ENCODE measurements around the gene ZNF283.
"Not testable (repeated sequence)": the region's sequence is repeated elsewhere in the genome, so short reads cannot be mapped to it uniquely, and the experiment has no call there.

Gene ZNF283

DNA sequence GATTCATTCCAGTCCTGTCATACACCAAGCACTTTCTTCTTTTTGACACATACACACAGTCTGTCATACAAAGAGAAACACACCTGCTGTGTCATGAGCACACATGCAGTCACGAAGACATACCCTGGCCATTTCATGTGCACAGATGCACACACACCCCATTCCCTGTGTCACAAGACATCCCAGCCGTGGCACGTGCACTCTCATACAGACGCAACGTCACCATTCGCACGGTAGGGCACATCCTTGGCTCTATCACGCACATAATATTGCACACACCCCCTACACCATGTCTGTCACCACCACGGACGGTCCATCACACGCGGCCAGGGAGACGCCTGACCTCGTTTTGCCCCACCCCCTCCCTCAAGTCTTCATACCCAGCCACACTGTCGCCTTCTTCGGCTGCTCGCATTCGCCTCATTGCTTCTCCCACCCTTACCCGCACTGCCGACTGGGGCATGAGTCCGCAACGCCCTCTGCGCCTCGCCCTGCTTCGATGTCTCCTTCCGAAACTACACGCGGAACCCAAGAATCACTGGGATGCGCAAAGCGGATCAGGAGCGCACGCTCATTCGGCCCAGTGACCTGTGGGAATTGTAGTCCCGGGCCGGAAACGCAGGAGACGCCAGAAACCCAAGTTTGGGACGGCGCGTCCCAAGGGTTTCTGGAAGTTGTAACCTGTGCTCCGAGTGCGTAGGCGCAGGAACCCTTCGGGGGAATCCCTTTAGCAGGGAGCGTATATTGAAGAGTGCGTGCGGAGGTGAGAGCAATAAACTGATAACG is 6.8 kb upstream of the ZNF283 start:
- TF ChIP-seq, protein P1, sequence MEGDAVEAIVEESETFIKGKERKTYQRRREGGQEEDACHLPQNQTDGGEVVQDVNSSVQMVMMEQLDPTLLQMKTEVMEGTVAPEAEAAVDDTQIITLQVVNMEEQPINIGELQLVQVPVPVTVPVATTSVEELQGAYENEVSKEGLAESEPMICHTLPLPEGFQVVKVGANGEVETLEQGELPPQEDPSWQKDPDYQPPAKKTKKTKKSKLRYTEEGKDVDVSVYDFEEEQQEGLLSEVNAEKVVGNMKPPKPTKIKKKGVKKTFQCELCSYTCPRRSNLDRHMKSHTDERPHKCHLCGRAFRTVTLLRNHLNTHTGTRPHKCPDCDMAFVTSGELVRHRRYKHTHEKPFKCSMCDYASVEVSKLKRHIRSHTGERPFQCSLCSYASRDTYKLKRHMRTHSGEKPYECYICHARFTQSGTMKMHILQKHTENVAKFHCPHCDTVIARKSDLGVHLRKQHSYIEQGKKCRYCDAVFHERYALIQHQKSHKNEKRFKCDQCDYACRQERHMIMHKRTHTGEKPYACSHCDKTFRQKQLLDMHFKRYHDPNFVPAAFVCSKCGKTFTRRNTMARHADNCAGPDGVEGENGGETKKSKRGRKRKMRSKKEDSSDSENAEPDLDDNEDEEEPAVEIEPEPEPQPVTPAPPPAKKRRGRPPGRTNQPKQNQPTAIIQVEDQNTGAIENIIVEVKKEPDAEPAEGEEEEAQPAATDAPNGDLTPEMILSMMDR (IDR thresholded peaks at IDR 0.05; ENCODE audit: low read depth, low read length, missing control alignments), result no peak
- H3K4me3 ChIP-seq (replicated peaks; ENCODE audit: low read depth, low read length), result peak overlapping the region; percentile 30
- no peak for DNase-seq (ENCODE audit: extremely low read depth, low read depth)

DNA sequence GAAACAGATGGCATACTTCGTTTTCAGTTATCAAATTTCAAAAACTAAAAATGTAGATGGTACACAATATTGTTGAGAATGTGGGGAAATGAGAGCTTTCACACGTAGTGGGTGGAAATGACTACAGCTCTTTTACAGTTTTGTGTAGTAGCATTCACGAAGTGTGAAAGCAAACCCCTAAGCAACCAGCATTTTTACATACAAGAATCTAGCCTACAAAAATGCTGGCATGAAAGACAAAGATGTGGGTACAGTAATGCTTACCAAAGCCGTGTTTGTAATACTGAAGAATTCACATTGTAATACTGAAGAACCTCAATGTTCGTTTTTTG is 6.3 kb upstream of the ZNF283 start:
- DNase-seq (ENCODE audit: extremely low read depth, low read depth), result no peak
- TF ChIP-seq, protein P1 (IDR thresholded peaks at IDR 0.05; ENCODE audit: low read depth, low read length, missing control alignments), result no peak
- peak overlapping the region; percentile 30 for H3K4me3 ChIP-seq (replicated peaks; ENCODE audit: low read depth, low read length)

DNA sequence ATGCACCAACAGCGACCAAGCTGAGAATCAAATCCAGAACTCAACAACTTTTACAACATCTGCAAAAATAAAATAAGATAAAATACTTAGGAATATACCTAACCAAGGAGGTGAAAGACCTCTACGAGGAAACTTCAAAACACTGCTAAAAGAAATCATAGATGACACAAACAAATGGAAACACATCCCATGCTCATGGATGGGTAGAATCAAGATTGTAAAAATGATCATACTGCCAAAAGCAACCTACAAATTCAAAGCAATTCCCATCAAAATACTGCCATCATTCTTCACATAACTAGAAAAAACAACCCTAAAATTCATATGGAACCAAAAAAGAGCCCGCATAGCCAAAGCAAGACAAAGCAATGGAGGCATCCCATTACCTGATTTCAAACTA is 3.3 kb upstream of the ZNF283 start:
- H3K4me3 ChIP-seq (replicated peaks; ENCODE audit: low read depth, low read length); DNase-seq (ENCODE audit: extremely low read depth, low read depth): not testable (repeated sequence)

DNA sequence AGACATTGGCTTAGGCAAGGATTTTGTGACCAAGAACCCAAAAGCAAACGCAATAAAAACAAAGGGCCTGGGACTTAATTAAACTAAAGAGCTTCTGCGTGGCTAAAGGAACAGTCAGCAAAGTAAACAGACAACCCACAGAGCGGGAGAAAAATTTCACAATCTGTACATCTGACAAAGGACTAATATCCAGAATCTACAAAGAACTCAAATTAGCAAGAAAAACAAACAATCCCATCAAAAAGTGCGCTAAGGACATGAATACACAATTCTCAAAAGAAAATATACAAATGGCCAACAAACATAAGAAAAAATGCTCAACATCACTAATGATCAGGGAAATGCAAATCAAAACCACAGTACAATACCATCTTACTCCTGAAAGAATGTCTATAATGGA is 2.5 kb upstream of the ZNF283 start:
- H3K4me3 ChIP-seq (replicated peaks; ENCODE audit: low read depth, low read length), result not testable (repeated sequence)

GRCh38 chr19:43839139-43839538 is 12.0 kb downstream of the ZNF283 start:
- H3K4me3 ChIP-seq (replicated peaks; ENCODE audit: low read depth, low read length), result no peak overlapping the region
- TF ChIP-seq, protein P1 (IDR thresholded peaks at IDR 0.05; ENCODE audit: low read depth, low read length, missing control alignments), result no peak
- DNase-seq (ENCODE audit: extremely low read depth, low read depth), result no peak

More for the DNA sequence above, 2.5 kb upstream of the ZNF283 start:
- DNase-seq (ENCODE audit: extremely low read depth, low read depth), result not testable (repeated sequence)

GRCh38 chr19:43842007-43842406 is 14.9 kb downstream of the ZNF283 start:
- no peak for DNase-seq (ENCODE audit: extremely low read depth, low read depth)
- TF ChIP-seq, protein P1 (IDR thresholded peaks at IDR 0.05; ENCODE audit: low read depth, low read length, missing control alignments), result no peak
- H3K4me3 ChIP-seq (replicated peaks; ENCODE audit: low read depth, low read length), result no peak overlapping the region

- TF ChIP-seq, protein P1 (IDR thresholded peaks at IDR 0.05; ENCODE audit: low read depth, low read length, missing control alignments), result no peak
- H3K4me3 ChIP-seq (replicated peaks; ENCODE audit: low read depth, low read length), result no peak overlapping the region
- no peak for DNase-seq (ENCODE audit: extremely low read depth, low read depth)
Measured at GRCh38 chr19:43847246-43847645, 20.1 kb downstream of the ZNF283 start.

- no peak overlapping the region for H3K4me3 ChIP-seq (replicated peaks; ENCODE audit: low read depth, low read length)
- no peak for DNase-seq (ENCODE audit: extremely low read depth, low read depth)
- TF ChIP-seq, protein P1 (IDR thresholded peaks at IDR 0.05; ENCODE audit: low read depth, low read length, missing control alignments), result no peak
Measured at GRCh38 chr19:43847884-43848283, 20.8 kb downstream of the ZNF283 start.

Measured in HFF-Myc (cell line).